Transverse colon (tissue), 3 donors: Measurements from ENCODE around the gene RAD54L2.

Experiments used
- POLR2A ChIP-seq: fragments of 450-650 bp; IDR thresholded peaks from one replicate; pipeline ENCODE4 v1.6.1; 2016; ENCODE audit warnings: antibody characterized with exemption, mild to moderate bottlenecking, moderate library complexity
- POLR2AphosphoS5 ChIP-seq, 3 donors: sonication (generic); formaldehyde crosslinking; IDR thresholded peaks; one replicate each; pipeline ENCODE4 v1.6.1; 2016; ENCODE audit warnings: antibody characterized with exemption in 3 of 3

GRCh38 chr3:51549311-51549710, 10.8 kb downstream of the RAD54L2 start:
- TF ChIP-seq POLR2AphosphoS5 (IDR thresholded peaks at IDR 0.05), result no peak
- TF ChIP-seq POLR2A, result no peak
